K562 (cell line): ENCODE data around the gene TGFB2. TPM values are rescaled to one million over a fixed set of nuclear protein-coding genes. Genes with fewer than 3 reads are reported as not detected.
A peak's percentile ranks its signal among the peaks of the same experiment; 100 is the strongest.

Source experiments
- ARID1B ChIP-seq: fragments of 450-650 bp; IDR thresholded peaks from 2 replicates; pipeline ENCODE4 v1.6.1; 2016; ENCODE audit warnings: antibody characterized with exemption, mild to moderate bottlenecking, inconsistent platforms
- ATF1 ChIP-seq, 2 experiments: fragments of 450-650 bp in 1 of 2; IDR thresholded peaks; 2 replicates each; pipeline ENCODE4 v1.6.1; 2016; ENCODE audit warnings: missing compliant biosample characterization in 1 of 2, missing genetic modification characterization in 1 of 2
- C11orf30 ChIP-seq: fragments of 450-650 bp; IDR thresholded peaks from 2 replicates; pipeline ENCODE4 v1.6.1; 2016; ENCODE audit warnings: low read depth, mild to moderate bottlenecking
- CBFA2T3 ChIP-seq: fragments of 450-650 bp; IDR thresholded peaks from 2 replicates; pipeline ENCODE4 v1.6.1; 2017
- CTBP1 ChIP-seq: fragments of 450-650 bp; IDR thresholded peaks from 2 replicates; pipeline ENCODE4 v1.6.1; 2016; ENCODE audit warnings: borderline replicate concordance
- DPF2 ChIP-seq: fragments of 450-650 bp; IDR thresholded peaks from 2 replicates; pipeline ENCODE4 v1.6.1; 2016
- GABPB1 ChIP-seq: sonication (generic); formaldehyde crosslinking; IDR thresholded peaks from 2 replicates; pipeline ENCODE4 v1.8.0; 2022; ENCODE audit warnings: mild to moderate bottlenecking, missing genetic modification reagents
- GTF2F1 ChIP-seq: IDR thresholded peaks from 2 replicates; pipeline ENCODE4 v1.6.1; 2011; ENCODE audit warnings: low read depth, low read length, improper control_type of control experiment
- JUND ChIP-seq, 2 experiments: IDR thresholded peaks; 2 replicates in 1 of 2; 3 replicates in 1 of 2; pipeline ENCODE4 v1.6.1; 2011; ENCODE audit warnings: borderline replicate concordance in 2 of 2, low read depth in 2 of 2, low read length in 2 of 2, improper control_type of control experiment in 1 of 2, missing biosample characterization in 1 of 2, missing genetic modification characterization in 1 of 2, missing genetic modification reagents in 1 of 2
- MTA2 ChIP-seq: fragments of 450-650 bp; IDR thresholded peaks from 2 replicates; pipeline ENCODE4 v1.6.1; 2016; ENCODE audit warnings: low read depth
- NCOR1 ChIP-seq: fragments of 450-650 bp; IDR thresholded peaks from 2 replicates; pipeline ENCODE4 v1.6.1; 2016; ENCODE audit warnings: mild to moderate bottlenecking, moderate library complexity
- PML ChIP-seq: IDR thresholded peaks from 2 replicates; pipeline ENCODE4 v1.6.1; 2012; ENCODE audit warnings: low read length, inconsistent platforms
- PTTG1 ChIP-seq: fragments of 450-650 bp; IDR thresholded peaks from 2 replicates; pipeline ENCODE4 v1.6.1; 2016; ENCODE audit warnings: low read depth, mild to moderate bottlenecking, missing genetic modification characterization, missing compliant biosample characterization
- SMARCE1 ChIP-seq: fragments of 450-650 bp; IDR thresholded peaks from 2 replicates; pipeline ENCODE4 v1.7.1; 2016; ENCODE audit warnings: mild to moderate bottlenecking
- SNIP1 ChIP-seq: fragments of 450-650 bp; IDR thresholded peaks from 2 replicates; pipeline ENCODE4 v1.7.1; 2017; ENCODE audit warnings: low read depth, mild to moderate bottlenecking
- STAT5A ChIP-seq: IDR thresholded peaks from 2 replicates; pipeline ENCODE4 v1.6.1; 2012; ENCODE audit warnings: low read length, inconsistent platforms, borderline replicate concordance
- ZNF316 ChIP-seq: fragments of 450-650 bp; IDR thresholded peaks from 2 replicates; pipeline ENCODE4 v1.6.1; 2016
- polyA plus RNA-seq, 8 experiments: library from polyadenylated mRNA; depleted of rRNA in 4 of 8; stranded (reverse) in 5 of 8; unstranded in 3 of 8; fragments of >200 nt; fragmentation: Nextera tagmentation in 2 of 8; fragmentation: Illumina TruSeq in 1 of 8; extraction: Ambion mirVana in 2 of 8; extraction: Trizol in 1 of 8; gene quantifications; 2 replicates each; pipeline versions ENCODE4 v1.2.1 to v1.2.3, GENCODE V29; 2011 to 2014; ENCODE audit warnings: inconsistent platforms in 1 of 8, missing spikeins in 1 of 8
- total RNA-seq, 7 experiments: library from RNA; depleted of rRNA in 6 of 7; stranded (reverse); fragments of >200 nt in 6 of 7; fragmentation: Illumina TruSeq in 2 of 7; extraction: Trizol in 2 of 7; gene quantifications; 2 replicates each; pipeline versions ENCODE4 v1.2.1 to v1.2.3, GENCODE V29; 2011 to 2021; ENCODE audit warnings: low replicate concordance in 1 of 7

TGFB2 gene
- total and polyA plus RNA-seq, 9 of the 15 experiments (the other 6 are each of a cell fraction or from before 2014, with no cell fraction given) = 0.03 to 0.41 (median 0.11) TPM; not detected in 3

DNA sequence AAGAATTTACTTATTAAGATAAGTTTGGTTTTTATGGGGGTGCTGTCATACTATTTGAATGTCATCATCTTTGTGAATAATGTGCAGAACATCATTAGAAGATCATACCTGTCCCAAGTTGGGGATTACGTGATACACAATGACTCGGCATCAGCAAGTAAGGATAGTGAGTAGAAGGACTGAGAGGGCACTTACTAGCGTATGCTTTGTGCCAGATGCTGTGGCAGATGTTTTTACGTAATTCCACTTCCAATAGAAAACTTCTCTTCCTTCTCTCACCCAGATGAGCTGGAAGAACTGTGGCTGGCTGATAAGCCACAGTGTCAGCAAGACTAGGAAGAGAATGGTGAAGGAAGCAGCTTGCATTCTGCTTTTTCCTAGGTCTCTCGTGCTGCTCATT, 28.1 kb upstream of the TGFB2 start (continued):
- no peak for TF ChIP-seq ATF1 (CRISPR knock-in tag; IDR thresholded peaks at IDR 0.05)
- TF ChIP-seq ATF1 (tag; IDR thresholded peaks at IDR 0.05) = 0 out of 2 replicates have a peak, but pooled peaks have one; percentile 16
- 0 out of 2 replicates have a peak, but pooled peaks have one; percentile 23 for TF ChIP-seq STAT5A
- peak; percentile 75 for TF ChIP-seq C11orf30
- TF ChIP-seq ZNF316 = peak; percentile 68
- TF ChIP-seq CBFA2T3 = peak; percentile 85
- TF ChIP-seq PTTG1 = no peak
- TF ChIP-seq PML = peak; percentile 43; the same call in 1 of the 2 replicates
- no peak for TF ChIP-seq GABPB1 (CRISPR knock-in tag)
- peak; percentile 54; the same call in 1 of the 2 replicates for TF ChIP-seq CTBP1
- peak; percentile 56 for TF ChIP-seq DPF2
- TF ChIP-seq NCOR1 = peak; percentile 56; the same call in 1 of the 2 replicates
- TF ChIP-seq MTA2 = peak; percentile 40
- no peak for TF ChIP-seq JUND (IDR thresholded peaks at IDR 0.05; ENCODE audit: borderline replicate concordance, low read depth, low read length)
- TF ChIP-seq JUND (tag; IDR thresholded peaks at IDR 0.05; ENCODE audit: borderline replicate concordance, low read depth, low read length) = peak; percentile 53; the same call in 1 of the 3 replicates
- 0 out of 2 replicates have a peak, but pooled peaks have one; percentile 28 for TF ChIP-seq SMARCE1
- no peak for TF ChIP-seq GTF2F1
- no peak for TF ChIP-seq SNIP1
- peak; percentile 76 for TF ChIP-seq ARID1B
